Hematopoietic multipotent progenitor cell treated with erythropoietin and hydrocortisone succinate and interleukin-3 and kit ligand, for 17 days (in vitro differentiated cells): ENCODE results near the gene PRKCZ.
A peak's percentile ranks its signal among the peaks of the same experiment; 100 is the strongest.

Experiments used
- DNase-seq: peaks from one replicate; pipeline ENCODE4 v3.0.0-alpha.2; 2015; ENCODE audit warnings: low spot score

PRKCZ gene

GRCh38 chr1:2046174-2046917 lies 3.9 kb upstream of the PRKCZ start:
- DNase-seq, result peak; percentile 14

GRCh38 chr1:2046953-2047748 lies 3.1 kb upstream of the PRKCZ start:
- DNase-seq, result no peak

DNA sequence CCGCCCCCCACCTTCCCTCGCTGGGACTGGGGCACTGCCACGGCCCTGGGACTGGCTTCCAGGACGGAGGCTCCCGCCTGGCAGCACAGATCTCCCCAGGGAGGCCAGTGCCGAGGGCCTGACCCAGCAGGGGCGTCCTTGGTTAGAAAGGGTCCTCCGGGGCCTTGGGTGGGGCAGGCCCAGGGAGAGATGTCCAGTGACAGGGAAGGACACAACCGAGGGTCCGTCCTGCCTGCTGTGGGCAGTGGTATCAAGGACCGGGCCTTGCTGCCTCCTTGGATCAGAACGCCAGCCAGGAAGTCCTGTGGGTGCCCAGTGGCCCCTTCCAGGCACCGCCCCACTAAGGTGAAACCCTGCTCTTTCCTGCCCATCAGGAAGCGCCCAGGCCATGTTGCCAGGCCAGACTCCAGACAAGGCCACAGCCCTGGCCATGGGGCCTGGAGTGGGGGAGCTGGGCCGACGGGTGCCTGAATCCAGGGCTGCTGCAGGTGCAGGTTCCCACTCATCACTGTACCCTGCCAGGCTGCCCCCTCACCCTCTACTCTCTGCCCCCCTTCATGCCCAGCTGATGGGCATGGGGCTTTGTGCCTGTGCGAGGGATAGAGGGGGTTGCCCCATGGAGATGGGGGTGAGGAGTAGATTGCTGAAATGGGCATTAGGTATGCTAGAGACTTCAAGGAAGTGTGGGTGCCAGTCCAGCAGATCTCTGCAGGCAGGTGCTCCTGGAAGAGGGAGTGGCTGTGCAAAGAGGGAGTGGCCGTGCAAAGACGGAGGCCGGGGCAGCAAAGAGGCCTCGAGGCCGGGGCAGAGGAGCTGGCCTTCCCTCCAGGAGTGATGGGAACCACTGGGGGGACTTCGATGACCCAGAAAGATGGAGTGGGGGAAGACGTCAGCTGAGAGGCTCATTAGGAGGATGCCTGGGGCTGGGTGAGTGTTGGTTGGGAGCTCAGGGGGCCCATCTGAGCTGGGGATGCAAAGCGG lies 2.2 kb upstream of the PRKCZ start:
- DNase-seq, result no peak

GRCh38 chr1:2049225-2049717 lies 940 bp upstream of the PRKCZ start:
- no peak for DNase-seq

DNA sequence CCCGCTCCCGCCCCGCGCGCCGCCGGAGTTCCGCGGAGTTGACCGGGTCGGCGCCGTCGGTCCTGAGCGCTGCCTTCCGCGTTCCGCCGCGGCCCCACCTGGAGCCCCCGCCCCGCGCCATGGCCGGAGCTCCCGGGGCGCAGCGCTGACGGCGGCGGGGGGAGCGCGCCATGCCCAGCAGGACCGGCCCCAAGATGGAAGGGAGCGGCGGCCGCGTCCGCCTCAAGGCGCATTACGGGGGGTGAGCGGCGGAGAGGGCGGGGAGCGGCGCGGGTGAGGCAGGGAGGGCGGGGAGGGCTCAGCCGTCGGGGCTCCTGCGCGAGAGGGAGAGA lies 216 bp downstream of the PRKCZ start:
- DNase-seq, result no peak

DNA sequence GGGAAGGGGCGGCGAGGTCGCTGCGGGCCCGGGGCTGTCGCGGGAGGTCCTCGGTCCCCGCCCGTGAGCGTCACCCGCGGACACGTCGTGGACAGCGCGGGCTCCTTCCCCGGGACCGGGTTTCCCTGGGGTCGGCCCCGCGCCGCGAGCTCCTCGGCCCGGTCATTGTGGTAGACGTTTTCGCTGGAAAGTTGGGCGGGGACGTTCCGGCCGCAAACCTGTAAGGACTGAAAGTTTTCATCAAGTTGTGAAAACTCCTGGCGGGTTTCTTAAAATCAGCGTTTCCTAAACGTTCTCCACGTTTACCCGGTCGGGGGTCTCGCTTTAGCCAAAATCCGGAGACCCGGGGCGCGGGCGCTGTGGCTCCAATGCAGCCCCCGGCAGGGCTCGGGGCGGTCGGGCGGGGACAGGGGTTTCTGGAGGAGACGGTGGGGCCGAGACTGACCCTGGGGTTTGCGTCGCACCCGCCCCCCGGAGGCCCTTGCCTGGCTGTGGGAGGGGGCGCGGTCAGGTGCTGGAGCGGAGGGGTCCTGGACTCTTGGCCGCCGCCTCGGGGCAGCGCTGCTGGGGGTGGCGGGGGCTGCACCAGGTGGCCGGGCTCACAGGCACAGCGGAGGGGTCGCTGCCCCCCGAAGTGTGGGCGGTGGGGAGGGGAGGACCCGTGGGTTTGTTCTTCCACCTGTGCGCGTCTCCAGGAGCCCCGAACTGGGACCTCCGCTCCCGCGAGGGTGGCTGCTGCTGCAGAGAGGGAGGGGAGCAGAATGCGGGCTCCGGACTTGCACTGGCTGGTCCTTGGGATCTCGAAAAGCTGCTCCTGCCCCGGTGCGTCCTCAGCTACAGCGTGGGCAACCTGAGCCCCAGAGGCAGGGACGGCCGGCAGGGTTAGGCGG lies 827 bp downstream of the PRKCZ start:
- no peak for DNase-seq

DNA sequence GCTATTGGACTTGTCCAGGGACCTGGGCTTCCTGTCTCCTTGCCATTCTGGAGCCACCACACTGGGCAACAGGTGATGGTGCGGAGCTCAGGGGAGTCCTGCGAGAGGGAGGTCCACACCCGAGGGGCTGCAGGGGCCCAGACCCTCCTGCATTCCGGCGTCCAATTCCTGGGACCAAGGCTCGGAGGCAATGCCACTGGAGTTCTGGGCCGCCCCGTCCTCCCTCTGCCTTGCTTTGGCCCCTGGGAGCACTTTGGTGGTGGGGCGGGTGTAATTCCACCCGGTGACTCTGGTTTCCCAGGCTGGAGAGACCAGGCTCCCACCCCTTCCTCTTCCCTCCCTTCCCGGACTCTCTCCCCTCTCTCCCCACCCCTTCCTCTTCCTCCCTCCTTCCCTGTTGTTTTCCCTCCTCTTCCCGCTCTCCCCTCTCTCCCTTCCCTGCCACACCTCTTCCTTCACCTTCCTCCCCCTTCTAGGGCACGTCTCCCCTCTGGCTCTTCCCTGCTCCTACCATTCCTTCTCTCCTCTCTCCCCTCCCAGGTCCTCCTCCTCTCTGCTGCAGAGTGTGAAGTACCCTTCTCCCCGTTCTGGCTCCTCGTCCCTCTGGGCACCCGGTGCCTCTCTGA lies 2.0 kb downstream of the PRKCZ start:
- no peak for DNase-seq

GRCh38 chr1:2052756-2053155 lies 2.5 kb downstream of the PRKCZ start:
- no peak for DNase-seq

DNA sequence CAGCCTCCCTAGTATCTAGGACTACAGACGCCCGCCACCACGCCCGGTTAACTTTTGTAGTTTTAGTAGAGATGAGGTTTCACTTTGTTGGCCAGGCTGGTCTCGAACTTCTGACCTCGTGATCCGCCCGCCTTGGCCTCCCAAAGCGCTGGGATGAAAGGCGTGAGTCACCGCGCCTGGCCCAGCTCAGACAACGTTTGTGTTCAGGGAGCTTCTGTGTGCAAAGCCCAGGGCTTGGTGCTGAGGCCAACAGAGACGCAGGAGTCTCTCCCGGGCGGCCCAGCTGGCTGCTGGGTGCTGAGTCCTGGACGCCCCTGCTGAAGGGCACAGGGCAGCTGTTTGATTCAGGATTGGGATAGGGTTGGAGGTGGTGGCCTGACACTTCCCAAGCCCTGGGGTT lies 3.0 kb downstream of the PRKCZ start:
- DNase-seq, result no peak

DNA sequence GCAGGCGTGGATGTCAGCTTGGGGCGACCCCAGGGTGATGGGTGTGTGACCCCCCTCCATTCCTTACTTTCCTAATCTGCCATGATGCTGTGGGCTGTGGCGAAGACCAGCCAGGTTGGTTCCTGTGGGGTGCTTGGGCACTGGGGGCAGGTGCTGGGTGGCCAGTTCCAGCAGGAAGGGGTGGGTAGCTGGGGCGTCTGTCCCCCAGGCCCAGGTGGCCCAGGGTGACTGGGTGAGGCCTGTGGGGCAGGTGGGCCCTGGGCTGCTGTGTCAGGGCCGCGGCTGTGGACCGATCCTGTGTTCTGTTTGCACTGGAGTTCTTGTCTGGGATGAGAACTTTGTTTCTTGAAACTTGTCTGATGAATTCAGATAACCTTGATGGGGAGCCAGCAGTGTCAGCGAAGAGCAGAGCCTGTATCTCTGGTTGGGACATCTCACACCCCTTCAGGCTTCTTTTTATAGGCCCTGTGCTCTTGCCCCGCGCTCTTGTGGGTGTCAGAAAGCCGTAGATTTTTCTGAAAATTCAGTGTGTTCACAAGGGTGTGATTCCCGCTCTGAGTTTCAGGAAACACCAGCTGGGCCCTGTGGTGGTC lies 3.7 kb downstream of the PRKCZ start:
- DNase-seq, result no peak

DNA sequence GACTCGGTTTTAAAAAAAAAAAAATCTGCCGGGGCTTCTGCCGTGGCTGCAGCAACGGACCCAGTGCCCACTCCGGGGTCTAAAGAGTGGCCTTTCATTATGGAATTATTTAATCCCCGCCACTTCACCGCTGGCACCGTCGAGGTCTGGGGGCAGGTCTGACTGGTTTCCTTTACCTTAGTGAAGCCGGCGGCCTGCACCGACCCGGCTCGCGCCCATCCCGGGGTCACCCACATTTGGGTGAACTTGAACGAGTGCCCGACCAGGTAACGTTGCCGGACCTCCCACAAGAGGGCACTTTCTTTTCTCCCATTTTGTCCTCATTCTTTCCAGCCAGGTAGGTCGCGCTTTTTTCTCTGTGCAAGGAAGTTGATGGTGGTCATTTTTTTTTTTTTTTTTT lies 4.3 kb downstream of the PRKCZ start:
- DNase-seq, result no peak

GRCh38 chr1:2055911-2056575 lies 5.8 kb downstream of the PRKCZ start:
- DNase-seq, result no peak

DNA sequence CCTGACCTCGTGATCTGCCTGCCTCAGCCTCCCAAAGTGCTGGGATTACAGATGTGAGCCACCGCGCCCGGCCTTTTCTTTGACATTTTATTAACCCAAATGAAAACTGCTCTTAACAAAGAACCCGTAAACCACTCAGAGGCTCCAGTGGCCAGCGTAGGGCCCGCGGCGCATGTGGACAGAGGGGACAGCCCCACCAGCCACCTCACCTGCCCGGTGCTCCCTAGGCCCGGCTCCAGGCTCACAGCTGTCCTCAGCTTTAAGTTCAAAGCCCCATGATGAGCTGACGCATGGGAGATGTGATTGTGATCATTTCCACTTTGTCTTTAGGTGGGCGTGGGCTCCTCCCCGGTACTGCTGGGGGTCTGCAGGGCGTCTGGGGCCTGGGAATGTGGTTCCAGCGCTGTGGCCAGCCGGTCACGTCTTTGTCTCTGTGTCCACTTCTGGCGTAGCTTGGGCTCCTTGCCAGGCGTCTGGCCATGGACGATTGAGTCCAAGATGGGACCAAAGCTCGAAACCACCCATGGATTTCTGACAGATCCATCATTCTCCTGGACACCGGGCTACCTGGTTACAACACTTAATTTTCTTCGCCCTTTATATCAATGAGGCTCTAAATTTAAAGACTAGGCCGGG lies 6.9 kb downstream of the PRKCZ start:
- no peak for DNase-seq

DNA sequence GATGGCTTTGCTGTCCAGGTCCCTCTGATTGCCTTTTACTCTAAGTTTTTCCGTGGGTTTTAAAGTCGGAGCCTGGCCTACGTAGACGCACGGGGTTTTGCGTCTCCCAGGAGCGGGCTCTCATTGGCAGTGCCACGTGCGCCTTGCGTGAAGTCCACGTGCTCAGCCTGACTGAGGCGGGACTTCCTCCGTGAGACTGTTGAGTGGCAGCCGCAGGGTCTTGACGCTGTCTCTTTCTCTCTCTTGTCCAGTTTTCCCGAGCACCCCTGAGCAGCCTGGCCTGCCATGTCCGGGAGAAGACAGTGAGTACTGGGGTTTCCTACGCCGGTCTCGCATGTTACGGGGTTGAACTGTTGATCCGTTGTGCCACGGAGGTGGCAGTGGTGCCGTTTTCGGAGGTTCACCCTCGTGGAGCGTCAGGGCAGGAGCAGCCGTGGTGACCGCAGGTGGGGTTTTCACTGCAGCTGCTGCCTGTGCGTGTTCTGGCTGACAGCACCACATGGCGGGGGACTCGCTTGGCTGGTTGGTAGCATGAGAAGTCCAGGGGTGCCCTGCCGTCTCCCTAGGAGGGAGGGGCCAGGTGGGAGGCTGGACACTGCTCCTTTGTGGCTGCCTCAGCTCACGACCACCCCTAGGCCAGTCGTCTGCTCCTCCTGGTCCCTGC lies 9.2 kb downstream of the PRKCZ start:
- no peak for DNase-seq

- no peak for DNase-seq
Measured at GRCh38 chr1:2060072-2060471, 9.9 kb downstream of the PRKCZ start.

DNA sequence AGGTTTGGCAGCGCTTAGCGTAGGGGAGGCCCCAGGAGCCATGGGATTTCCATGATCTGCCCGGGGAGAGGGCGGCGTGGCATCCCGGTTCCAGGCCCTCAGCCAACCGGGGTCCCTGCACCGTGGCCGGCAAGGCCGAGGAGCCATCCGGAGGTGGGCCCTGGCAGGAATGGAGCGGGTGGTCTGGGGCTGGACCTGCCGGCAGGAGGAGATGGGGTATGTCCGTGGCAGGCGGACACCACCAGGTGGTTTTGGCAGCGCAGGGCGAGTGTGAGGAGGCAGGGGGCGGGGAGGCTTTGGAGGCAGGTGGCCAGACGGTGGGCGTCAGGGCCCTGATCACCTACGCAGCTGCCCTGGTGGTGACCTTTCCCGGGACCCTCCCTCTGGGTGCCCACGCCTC lies 10.3 kb downstream of the PRKCZ start:
- DNase-seq, result no peak

DNA sequence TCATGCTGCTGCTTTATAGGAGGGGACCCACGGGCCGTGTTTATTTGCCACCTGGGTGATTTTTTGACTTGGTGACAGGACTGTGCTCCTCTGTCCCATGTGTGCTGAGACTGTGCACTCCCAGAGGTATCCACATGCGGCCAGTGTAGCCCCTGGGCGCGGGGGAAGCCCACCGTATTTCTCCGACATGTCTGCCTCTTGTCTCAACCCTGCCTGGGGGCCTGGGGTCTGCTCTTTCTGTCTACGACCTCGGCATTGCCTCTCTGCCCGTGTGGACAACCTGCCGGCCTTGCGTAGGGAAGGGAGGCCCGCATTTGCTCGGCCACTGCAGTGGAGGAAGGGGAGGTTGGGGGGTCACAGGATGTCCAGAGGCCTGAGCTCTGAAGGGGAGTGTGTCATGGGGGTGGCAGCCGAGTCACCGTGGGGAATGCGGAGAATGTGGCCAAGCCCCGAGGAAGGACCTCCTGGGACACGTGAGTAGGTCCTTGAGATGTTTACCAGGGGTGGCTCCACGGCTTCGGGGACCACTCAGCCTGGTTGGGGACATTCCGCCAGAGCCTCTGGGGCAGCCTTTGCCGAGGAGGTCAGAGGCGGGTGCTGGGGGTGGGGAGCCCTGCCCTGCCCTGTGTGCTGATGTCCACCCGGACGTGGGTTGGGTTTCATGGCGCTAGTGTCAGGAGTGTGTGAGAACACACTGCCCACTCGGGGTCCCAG lies 11.0 kb downstream of the PRKCZ start:
- DNase-seq, result no peak

DNA sequence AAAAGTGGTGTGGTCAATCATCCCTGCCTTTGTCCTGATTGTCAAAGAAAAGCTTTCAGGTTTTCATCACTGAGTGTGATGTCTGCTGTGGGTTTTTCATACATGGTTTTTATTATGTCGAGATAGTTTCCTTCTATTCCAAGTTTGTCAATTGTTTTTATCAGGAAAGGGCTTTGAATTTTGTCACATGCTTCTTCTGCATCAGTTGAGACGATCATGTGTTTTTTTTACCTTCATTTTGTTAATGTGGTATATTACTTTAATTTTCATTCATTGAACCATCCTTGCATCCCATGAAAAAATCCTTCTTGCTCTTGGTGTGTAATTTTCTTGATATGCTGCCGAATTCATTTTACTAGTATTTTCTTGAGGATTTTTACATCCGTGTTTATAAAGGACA lies 15.5 kb downstream of the PRKCZ start:
- no peak for DNase-seq
